ENCODE results near the gene MYO5A. TPM values are rescaled to one million over a fixed set of nuclear protein-coding genes. Genes with fewer than 3 reads are reported as not detected.

The MYO5A gene
- total and polyA plus RNA-seq, 9 of the 15 experiments (the other 6 are each of a cell fraction or from before 2014, with no cell fraction given), result 0.03 to 0.82 (median 0.40) TPM

GRCh38 chr15:52361975-52362494 lies 166.6 kb downstream of the MYO5A start:
- no peak for FAIRE-seq
- H3K4me2 ChIP-seq (ENCODE audit: insufficient read depth, low read length), result no peak overlapping the region
- no peaks in the 10 kb centered on the region; the same call in 1 of the 2 replicates for H4K20me1 ChIP-seq (replicated peaks; ENCODE audit: control insufficient read depth, insufficient read depth, low read length)
- BruUV-seq (replicated peaks), result no TSS peak
- intact Hi-C loops (cut with micrococcal nuclease), result no loop called here
- no peak for DNase-seq (ENCODE audit: extremely low read depth in 1 of 4, low spot score in 3 of 4)
- H2AFZ ChIP-seq (ENCODE audit: low read depth, low read length), result no peak overlapping the region
- ChIA-PET CTCF (ENCODE audit: low intra/inter-chr PET ratio) (no interaction called here), POLR2A (interaction anchor here (1.0 kb wide), 1 partner anchor 9 kb away, joined by 3 read pairs; no protein-coding TSS in a partner anchor)
- H3K9me3 ChIP-seq (replicated peaks; ENCODE audit: control insufficient read depth, insufficient read depth, low read depth, low read length), result no peaks in the 10 kb centered on the region
- in situ Hi-C loops (cut with MboI), result no loop called here
- H3K4me1 ChIP-seq (replicated peaks in 1 of 2; ENCODE audit: control insufficient read depth in 2 of 2, insufficient read depth in 2 of 2, low read length in 2 of 2), result no peaks in the 10 kb centered on the region
- no peak overlapping the region for H3K9ac ChIP-seq (ENCODE audit: insufficient read depth in 1 of 2, low read depth in 2 of 2, low read length in 2 of 2)
- no peak for TF ChIP-seq FOS (IDR thresholded peaks at IDR 0.05; ENCODE audit: extremely low read depth, insufficient read length)
- no peak for TF ChIP-seq ZNF77 (CRISPR knock-in tag; IDR thresholded peaks at IDR 0.05)
- H3K79me2 ChIP-seq (ENCODE audit: control insufficient read depth, insufficient read depth, low read length), result no peaks in the 10 kb centered on the region
- no peak overlapping the region for H3K27ac ChIP-seq (ENCODE audit: extremely low read depth, low read depth, low read length)
- WGBS (ENCODE audit: insufficient coverage, low coverage, missing lambda C conversion rate), result 0% methylated on average over 4 of the region's 4 CpGs
- no peak for ATAC-seq
- H3K36me3 ChIP-seq (ENCODE audit: control insufficient read depth, insufficient read depth, low read length), result no peaks in the 10 kb centered on the region
- H3K9me1 ChIP-seq (ENCODE audit: control insufficient read depth, insufficient read depth, low read length), result no peaks in the 10 kb centered on the region
- no peak overlapping the region for H3K4me3 ChIP-seq
- no peaks in the 10 kb centered on the region; a peak in 1 of 5 replicates for H3K27me3 ChIP-seq (ENCODE audit: control insufficient read depth in 2 of 2, insufficient read depth in 2 of 2, low read length in 2 of 2)

GRCh38 chr15:52361494-52361893 lies 167.2 kb downstream of the MYO5A start:
- 0% methylated on average over 4 of the region's 4 CpGs for WGBS (ENCODE audit: insufficient coverage, low coverage, missing lambda C conversion rate)
- in situ Hi-C loops (cut with MboI), result no loop called here
- POLR2A ChIA-PET, result interaction anchor here (1.0 kb wide), 1 partner anchor 8 kb away, joined by 3 read pairs; no protein-coding TSS in a partner anchor

More at GRCh38 chr15:52361494-52361893, 167.2 kb downstream of the MYO5A start:
- no peaks in the 10 kb centered on the region for H3K9me1 ChIP-seq (ENCODE audit: control insufficient read depth, insufficient read depth, low read length)
- no peak overlapping the region for H3K4me2 ChIP-seq (ENCODE audit: insufficient read depth, low read length)
- no peak overlapping the region for H2AFZ ChIP-seq (ENCODE audit: low read depth, low read length)
- H3K4me3 ChIP-seq, result no peak overlapping the region
- FAIRE-seq, result no peak
- intact Hi-C loops (cut with micrococcal nuclease), result no loop called here
- TF ChIP-seq ZEB2 (IDR thresholded peaks at IDR 0.05), result no peak
- TF ChIP-seq SIX5 (IDR thresholded peaks at IDR 0.05; ENCODE audit: borderline replicate concordance in 1 of 2, insufficient read depth in 1 of 2, low read depth in 1 of 2, low read length in 2 of 2), result no peak
- no peak for TF ChIP-seq ARID1B (IDR thresholded peaks at IDR 0.05)
- TF ChIP-seq MEF2A (IDR thresholded peaks at IDR 0.05; ENCODE audit: control insufficient read depth, low read depth, low read length), result no peak
- TF ChIP-seq ZNF592 (IDR thresholded peaks at IDR 0.05), result no peak
- TF ChIP-seq ZKSCAN1 (IDR thresholded peaks at IDR 0.05; ENCODE audit: low read depth, low read length), result no peak
- no peaks in the 10 kb centered on the region for H3K79me2 ChIP-seq (ENCODE audit: control insufficient read depth, insufficient read depth, low read length)
- no peak overlapping the region for H3K27ac ChIP-seq (ENCODE audit: extremely low read depth, low read depth, low read length)
- no TSS peak for BruUV-seq (replicated peaks)
- no peaks in the 10 kb centered on the region; a peak in 1 of 5 replicates for H3K27me3 ChIP-seq (ENCODE audit: control insufficient read depth in 2 of 2, insufficient read depth in 2 of 2, low read length in 2 of 2)
- H3K9me3 ChIP-seq (replicated peaks; ENCODE audit: control insufficient read depth, insufficient read depth, low read depth, low read length), result no peaks in the 10 kb centered on the region
- no peak for ATAC-seq
- H3K36me3 ChIP-seq (ENCODE audit: control insufficient read depth, insufficient read depth, low read length), result no peaks in the 10 kb centered on the region
- no peak overlapping the region for H3K9ac ChIP-seq (ENCODE audit: insufficient read depth in 1 of 2, low read depth in 2 of 2, low read length in 2 of 2)
- no peaks in the 10 kb centered on the region for H3K4me1 ChIP-seq (replicated peaks in 1 of 2; ENCODE audit: control insufficient read depth in 2 of 2, insufficient read depth in 2 of 2, low read length in 2 of 2)
- DNase-seq (ENCODE audit: extremely low read depth in 1 of 4, low spot score in 3 of 4), result no peak
- CTCF ChIA-PET (ENCODE audit: low intra/inter-chr PET ratio), result no interaction called here
- H4K20me1 ChIP-seq (replicated peaks; ENCODE audit: control insufficient read depth, insufficient read depth, low read length), result no peaks in the 10 kb centered on the region; the same call in 1 of the 2 replicates

Measured in K562 (cell line).